NCI-H1105 (cell line): Measurements from ENCODE around the gene ADAD1.
"Not testable (repeated sequence)": the region's sequence is repeated elsewhere in the genome, so short reads cannot be mapped to it uniquely, and the experiment has no call there.

Experiments
- DNase-seq: peaks from one replicate; lab custom pipeline; 2025; lab: John Stamatoyannopoulos, UW

ADAD1 gene

GRCh38 chr4:122378711-122379110 is at the start of gene ADAD1:
Gene ADAD1, plus strand, starts transcription at chr4:122379011. Its CDS starts 1,059 bp downstream, at chr4:122380070.
- no peak for DNase-seq

GRCh38 chr4:122329876-122330565 is 48.8 kb upstream of the ADAD1 start:
- no peak for DNase-seq

GRCh38 chr4:122331195-122331594 is 47.6 kb upstream of the ADAD1 start:
- DNase-seq = no peak

GRCh38 chr4:122334828-122335227 is 44.0 kb upstream of the ADAD1 start:
- DNase-seq = no peak

- DNase-seq = no peak
Observed at GRCh38 chr4:122341886-122342285, 36.9 kb upstream of the ADAD1 start.

- DNase-seq = no peak
Observed at GRCh38 chr4:122346036-122346435, 32.8 kb upstream of the ADAD1 start.

GRCh38 chr4:122346503-122346902 is 32.3 kb upstream of the ADAD1 start:
- DNase-seq = no peak

GRCh38 chr4:122356317-122356808 is 22.4 kb upstream of the ADAD1 start:
- DNase-seq = no peak

GRCh38 chr4:122360754-122361153 is 18.1 kb upstream of the ADAD1 start:
- no peak for DNase-seq

- DNase-seq = no peak
Observed at GRCh38 chr4:122364700-122365404, 14.0 kb upstream of the ADAD1 start.

- not testable (repeated sequence) for DNase-seq
Observed at GRCh38 chr4:122368786-122369185, 10.0 kb upstream of the ADAD1 start.

GRCh38 chr4:122377352-122377751 is 1.5 kb upstream of the ADAD1 start:
- DNase-seq = no peak

- no peak for DNase-seq
Observed at GRCh38 chr4:122379239-122379638, 428 bp downstream of the ADAD1 start.

- no peak for DNase-seq
Observed at GRCh38 chr4:122383341-122383740, 4.5 kb downstream of the ADAD1 start.

- DNase-seq = no peak
Observed at GRCh38 chr4:122384245-122384644, 5.4 kb downstream of the ADAD1 start.

- DNase-seq = no peak
Observed at GRCh38 chr4:122393276-122393675, 14.5 kb downstream of the ADAD1 start.

GRCh38 chr4:122403861-122404260 is 25.1 kb downstream of the ADAD1 start:
- no peak for DNase-seq

- DNase-seq = no peak
Observed at GRCh38 chr4:122412547-122412946, 33.7 kb downstream of the ADAD1 start.

- no peak for DNase-seq
Observed at GRCh38 chr4:122423246-122423645, 44.4 kb downstream of the ADAD1 start.

- DNase-seq = no peak
Observed at GRCh38 chr4:122431351-122431750, 52.5 kb downstream of the ADAD1 start.

- DNase-seq = no peak
Observed at GRCh38 chr4:122434285-122434684, 55.5 kb downstream of the ADAD1 start.

- no peak for DNase-seq
Observed at GRCh38 chr4:122450847-122451246, 72.0 kb downstream of the ADAD1 start.

- DNase-seq = no peak
Observed at GRCh38 chr4:122453384-122453995, 74.7 kb downstream of the ADAD1 start.
